GM12891 (cell line): ENCODE results near the gene DMXL2.
"Not testable (repeated sequence)": the region's sequence is repeated elsewhere in the genome, so short reads cannot be mapped to it uniquely, and the experiment has no call there.

Source experiments
- DNase-seq: peaks from one replicate; pipeline ENCODE4 v3.0.0; 2011; ENCODE audit warnings: low spot score; ENCODE audit not compliant: insufficient read length
- FAIRE-seq: peaks from 2 replicates; lab custom pipeline; 2011; peaks lifted over from hg19 to GRCh38; lab: Jason Lieb, UNC
- PAX5 ChIP-seq: IDR thresholded peaks from 2 replicates; pipeline ENCODE4 v1.6.1; 2011; ENCODE audit warnings: low read length, moderate library complexity, mild to moderate bottlenecking; ENCODE audit not compliant: insufficient read depth, severe bottlenecking
- POLR2A ChIP-seq: IDR thresholded peaks from 2 replicates; pipeline ENCODE4 v1.6.1; 2011; ENCODE audit warnings: low read depth, low read length, control low read depth
- POLR2AphosphoS5 ChIP-seq: IDR thresholded peaks from 2 replicates; pipeline ENCODE4 v1.6.1; 2011; ENCODE audit warnings: low read depth, low read length, control low read depth
- POU2F2 ChIP-seq: IDR thresholded peaks from 2 replicates; pipeline ENCODE4 v1.6.1; 2011; ENCODE audit warnings: low read depth, mild to moderate bottlenecking, control low read depth, low read length, moderate library complexity
- SPI1 ChIP-seq: IDR thresholded peaks from 2 replicates; pipeline ENCODE4 v1.6.1; 2011; ENCODE audit warnings: low read depth, low read length, control low read depth
- TAF1 ChIP-seq: IDR thresholded peaks from 2 replicates; pipeline ENCODE4 v1.6.1; 2011; ENCODE audit warnings: low read depth, low read length, control low read depth

DMXL2 gene

DNA sequence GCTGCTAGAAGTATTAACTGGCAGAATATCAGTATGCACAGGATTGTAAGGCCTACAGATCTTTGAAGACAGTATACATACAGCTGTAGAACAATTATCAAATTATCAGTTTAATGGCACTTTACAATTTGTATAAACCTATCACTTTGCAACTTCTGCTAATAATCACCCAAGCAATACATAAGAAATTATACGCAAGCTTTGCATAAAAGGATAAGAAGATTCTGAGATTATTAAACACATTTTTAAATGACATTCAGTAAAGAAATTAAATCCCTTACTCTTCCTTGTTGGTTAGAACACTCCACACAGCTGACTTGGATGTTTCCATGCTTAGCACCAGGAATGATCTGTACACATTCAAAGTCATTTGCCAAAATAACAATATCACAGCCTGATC is 46.8 kb downstream of the DMXL2 start:
- no peak for FAIRE-seq
- DNase-seq: no peak
- TF ChIP-seq SPI1 (no peak), POLR2A (no peak), PAX5 (no peak), TAF1 (no peak), POU2F2 (no peak), POLR2AphosphoS5 (no peak)

DNA sequence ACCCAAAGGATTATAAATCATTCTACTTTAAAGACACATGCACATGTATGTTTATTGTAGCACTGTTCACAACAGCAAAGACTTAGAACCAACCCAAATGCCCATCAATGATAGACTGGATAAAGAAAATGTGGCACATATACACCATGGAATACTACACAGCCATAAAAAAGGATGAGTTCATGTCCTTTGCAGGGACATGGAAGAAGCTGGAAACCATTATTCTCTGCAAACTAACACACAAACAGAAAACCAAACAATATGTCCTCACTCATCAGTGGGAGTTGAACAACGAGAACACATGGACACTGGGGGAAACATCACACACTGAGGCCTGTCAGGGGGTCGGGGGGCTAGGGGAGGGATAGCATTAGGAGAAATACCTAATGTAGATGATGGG is 49.2 kb downstream of the DMXL2 start:
- DNase-seq, FAIRE-seq: not testable (repeated sequence)

DNA sequence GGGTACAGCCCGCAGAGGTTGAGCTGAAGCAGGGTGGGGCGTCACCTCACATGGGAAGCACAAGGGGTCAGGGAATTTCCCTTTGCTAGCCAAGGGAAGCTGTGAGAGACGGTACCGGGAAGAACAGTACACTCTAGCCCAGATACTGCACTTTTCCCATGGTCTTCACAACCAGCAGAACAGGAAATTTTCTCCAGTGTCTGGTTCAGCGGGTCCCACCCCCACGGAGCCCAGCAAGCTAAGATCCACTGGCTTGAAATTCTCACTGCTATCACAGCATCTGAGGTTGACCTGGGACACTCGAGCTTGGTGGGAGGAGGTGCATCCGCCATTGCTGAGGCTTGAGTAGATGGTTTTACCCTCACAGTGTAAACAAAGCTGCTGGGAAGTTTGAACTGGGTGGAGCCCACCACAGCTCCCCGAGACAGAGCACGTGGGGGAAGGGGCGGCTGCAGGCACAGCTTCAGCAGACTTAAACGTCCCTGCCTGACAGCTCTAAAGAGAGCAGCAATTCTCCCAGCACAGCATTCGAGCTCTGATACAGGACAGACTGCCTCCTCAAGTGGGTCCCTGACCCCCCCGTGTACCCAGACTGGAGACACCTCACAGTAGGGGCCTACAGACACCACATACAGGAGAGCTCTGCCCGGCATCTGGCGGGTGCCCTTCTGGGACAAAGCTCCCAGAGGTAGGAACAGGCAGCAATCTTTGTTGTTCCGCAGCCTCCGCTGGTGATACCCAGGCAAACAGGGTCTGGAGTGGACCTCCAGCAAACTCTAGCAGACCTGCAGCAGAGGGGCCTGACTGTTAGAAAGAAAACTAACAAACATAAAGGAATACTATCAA is 53.4 kb downstream of the DMXL2 start:
- not testable (repeated sequence) for DNase-seq

DNA sequence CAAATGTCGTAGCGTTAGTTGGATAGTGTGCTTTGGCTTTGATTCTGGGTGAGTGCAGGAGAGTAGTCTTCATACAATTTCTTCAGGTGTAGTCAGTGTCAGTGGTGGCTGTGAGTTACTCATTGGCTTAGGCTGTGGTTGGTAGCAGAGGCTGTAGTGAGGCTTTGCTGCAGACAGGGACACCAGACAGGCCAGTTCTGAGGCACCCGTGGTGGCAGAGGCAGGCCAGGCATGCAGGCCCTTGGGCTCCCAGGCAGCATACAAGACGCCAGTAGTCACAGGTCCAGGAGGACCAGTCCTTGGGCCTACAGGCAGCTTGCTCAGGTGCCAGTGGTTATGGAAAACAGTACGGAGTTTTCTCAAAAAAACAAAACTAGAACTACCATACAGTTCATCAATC is 61.3 kb downstream of the DMXL2 start:
- DNase-seq (no peak), FAIRE-seq (no peak)
- no peak for TF ChIP-seq POLR2A
- TF ChIP-seq POLR2AphosphoS5: no peak
- no peak for TF ChIP-seq PAX5
- TF ChIP-seq TAF1: no peak
- TF ChIP-seq POU2F2: no peak
- no peak for TF ChIP-seq SPI1

More for the DNA sequence above, 53.4 kb downstream of the DMXL2 start:
- FAIRE-seq: not testable (repeated sequence)

DNA sequence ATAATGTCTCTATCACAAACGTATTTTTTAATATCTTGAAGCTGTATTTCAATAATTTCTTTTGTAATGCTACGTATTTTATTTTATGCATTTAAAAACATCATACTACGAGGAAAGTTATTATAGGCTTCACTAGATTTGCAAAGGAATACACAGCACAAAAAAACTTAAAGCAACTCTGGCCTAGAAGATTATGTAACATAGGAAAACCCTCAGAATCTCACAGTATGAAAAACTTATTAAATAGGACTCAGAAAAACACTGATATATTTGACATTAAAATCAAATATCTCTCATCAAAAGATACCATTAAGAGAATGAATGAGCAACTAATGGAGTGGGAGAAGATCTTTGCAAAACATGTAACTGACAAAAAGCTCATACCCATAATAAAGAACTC is 63.7 kb downstream of the DMXL2 start:
- FAIRE-seq (no peak), DNase-seq (no peak)
- TF ChIP-seq PAX5: no peak
- TF ChIP-seq POLR2A: no peak
- no peak for TF ChIP-seq POU2F2
- no peak for TF ChIP-seq TAF1
- TF ChIP-seq SPI1: no peak

DNA sequence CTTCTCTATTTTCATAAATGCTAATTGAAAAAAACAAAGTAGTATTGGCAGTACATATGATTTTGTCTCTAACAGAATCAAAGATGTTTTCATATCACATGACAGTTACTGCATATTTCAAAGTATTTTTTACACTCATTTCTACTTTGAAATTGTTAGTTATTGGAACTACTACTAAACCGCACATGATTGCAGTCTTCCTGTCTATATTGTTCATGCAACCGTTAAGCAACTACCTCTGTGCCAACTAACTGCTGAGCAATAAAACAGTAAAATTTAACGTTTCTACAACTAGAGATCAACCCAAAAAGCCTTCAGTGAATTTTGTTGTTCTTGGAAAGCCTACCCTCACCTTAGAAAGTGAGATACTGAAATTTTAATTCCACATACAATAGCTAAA is 64.2 kb downstream of the DMXL2 start:
- TF ChIP-seq POLR2AphosphoS5: no peak
- no peak for TF ChIP-seq TAF1
- no peak for TF ChIP-seq PAX5
- no peak for TF ChIP-seq POU2F2
- no peak for TF ChIP-seq POLR2A
- no peak for TF ChIP-seq SPI1
- no peak for FAIRE-seq
- no peak for DNase-seq

DNA sequence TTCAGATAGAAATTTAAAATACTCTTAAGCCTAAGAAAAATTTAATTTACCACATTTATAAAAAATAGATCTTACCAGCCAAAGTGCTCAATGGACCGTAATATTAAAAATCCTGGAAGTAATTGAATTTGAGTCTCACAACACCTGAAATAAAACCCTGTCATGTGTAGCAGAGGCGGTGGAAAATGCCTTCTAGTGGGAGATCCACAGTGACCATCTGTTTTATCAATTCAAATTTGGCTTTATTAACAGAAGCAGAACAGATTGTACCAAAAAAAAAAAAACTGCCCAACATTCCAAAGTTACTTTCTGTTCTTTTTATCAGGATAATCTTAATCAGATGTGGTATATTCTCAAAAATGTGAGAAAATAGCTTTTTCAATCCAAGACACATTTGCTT is 71.7 kb downstream of the DMXL2 start:
- FAIRE-seq (no peak), DNase-seq (no peak)
- TF ChIP-seq POLR2AphosphoS5: no peak
- no peak for TF ChIP-seq POU2F2
- TF ChIP-seq TAF1: no peak
- TF ChIP-seq SPI1: no peak
- no peak for TF ChIP-seq PAX5
- TF ChIP-seq POLR2A: no peak

- DNase-seq (no peak), FAIRE-seq (no peak)
- TF ChIP-seq POU2F2: no peak
- TF ChIP-seq POLR2AphosphoS5: no peak
- TF ChIP-seq TAF1: no peak
- no peak for TF ChIP-seq POLR2A
Observed at GRCh38 chr15:51547656-51548055, 74.9 kb downstream of the DMXL2 start.

GRCh38 chr15:51536965-51537574 is 85.5 kb downstream of the DMXL2 start:
- DNase-seq: no peak
- TF ChIP-seq TAF1 (no peak), POLR2A (no peak), POLR2AphosphoS5 (no peak), POU2F2 (no peak), PAX5 (no peak), SPI1 (no peak)
- FAIRE-seq: no peak
